COR-L47 (cell line): ENCODE measurements around the gene RPTOR.

Experiments used
- DNase-seq: peaks from one replicate; lab custom pipeline; 2025; lab: John Stamatoyannopoulos, UW

The RPTOR gene

DNA sequence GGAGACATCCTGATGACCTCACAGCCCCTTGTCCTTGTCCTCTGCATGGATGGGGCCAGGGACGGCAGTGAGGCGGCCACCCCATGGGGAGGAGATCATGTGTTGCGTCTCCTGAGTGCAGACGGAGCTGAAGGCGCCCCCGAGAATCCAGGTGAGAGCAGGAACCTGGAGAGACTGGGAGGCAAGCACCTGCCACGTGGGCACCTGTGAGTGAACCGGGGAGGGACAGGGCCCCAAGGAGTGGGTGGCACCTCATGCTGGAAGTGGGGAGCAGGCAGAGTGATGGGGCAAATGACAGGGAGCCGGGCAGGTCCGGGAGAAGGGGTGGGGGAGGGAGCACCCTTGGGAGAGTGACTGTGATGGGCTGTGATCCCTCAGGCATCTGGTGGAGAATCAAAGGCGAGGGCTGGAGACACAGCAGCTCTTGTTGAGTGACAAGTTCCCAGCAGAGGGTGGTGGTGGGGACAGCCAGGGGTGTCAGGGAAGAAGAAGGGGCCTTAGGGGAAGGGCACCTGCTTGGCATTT lies 272.7 kb downstream of the RPTOR start:
- no peak for DNase-seq

DNA sequence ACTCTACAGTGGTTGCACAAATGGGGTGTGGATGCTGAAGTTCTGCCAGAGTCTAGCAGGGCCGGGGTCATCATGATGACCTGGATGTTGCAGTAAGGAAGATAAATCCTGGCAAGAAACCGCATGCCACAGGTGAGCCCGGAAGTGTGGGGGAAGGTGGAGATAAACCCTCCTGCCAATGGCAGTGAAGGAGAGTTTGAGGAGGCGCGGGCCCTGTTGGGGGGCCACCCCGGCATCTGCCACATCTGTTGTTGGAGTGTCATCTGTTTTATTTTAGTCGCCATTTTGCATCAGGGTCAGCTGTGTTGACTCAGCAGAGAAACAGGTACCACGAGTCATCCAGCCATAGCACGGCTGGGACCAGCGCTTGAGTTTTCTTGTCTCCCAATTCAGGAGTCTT lies 273.2 kb downstream of the RPTOR start:
- no peak for DNase-seq

DNA sequence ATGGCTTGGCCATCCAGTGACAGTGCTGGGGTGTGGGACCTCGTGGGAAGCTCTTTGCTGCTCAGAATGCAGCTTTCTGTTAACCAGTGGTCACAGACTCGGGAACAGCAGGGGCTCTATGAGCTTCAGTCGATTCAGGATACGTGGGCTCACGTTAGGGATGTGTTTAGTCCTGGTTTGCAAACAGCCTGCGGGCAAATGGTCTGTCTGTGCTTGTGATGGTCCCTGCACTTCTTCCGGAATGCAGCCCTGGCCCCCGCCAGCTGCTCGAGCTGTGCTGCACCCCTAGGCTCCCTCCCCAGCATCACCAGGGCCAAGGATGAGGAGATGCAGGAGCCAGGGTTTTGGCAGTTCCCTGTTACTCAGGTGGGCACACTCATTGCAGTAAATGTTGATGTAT lies 274.2 kb downstream of the RPTOR start:
- DNase-seq: no peak

DNA sequence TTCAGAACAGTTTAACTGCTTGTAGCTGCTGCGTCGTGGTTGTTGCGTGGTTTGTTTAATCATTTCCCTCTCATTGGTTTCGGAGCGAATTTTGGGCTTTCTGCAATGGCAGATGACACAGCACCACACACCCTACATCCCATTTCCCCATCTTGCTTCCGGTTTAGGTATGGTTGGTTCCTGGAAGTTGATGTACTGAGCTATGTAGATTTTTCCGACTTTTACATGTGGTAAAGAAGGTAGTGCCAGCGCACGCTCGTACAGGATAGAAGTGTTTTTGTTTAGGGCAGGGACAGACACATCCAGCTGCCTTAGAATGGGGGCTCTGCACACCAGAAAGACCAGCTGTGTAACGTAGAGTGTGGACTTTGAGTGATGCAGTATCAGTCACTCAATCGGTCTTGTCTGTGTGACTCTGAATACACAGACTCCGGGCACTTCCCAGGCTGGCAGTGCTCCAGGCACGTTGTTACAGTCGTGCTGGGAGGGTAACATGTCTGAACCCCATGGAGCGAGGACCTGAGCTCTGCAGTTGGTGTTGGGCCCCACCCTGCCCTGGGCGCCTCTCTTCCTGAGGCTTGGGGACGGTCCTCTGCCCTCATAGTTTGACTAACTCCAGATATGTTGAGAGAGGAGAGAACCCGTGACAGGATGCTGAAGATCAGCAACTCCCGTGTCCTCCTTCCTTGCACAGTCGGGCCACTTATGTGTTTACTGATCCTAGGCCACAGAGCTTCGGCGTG lies 275.0 kb downstream of the RPTOR start:
- peak; percentile 68 for DNase-seq

DNA sequence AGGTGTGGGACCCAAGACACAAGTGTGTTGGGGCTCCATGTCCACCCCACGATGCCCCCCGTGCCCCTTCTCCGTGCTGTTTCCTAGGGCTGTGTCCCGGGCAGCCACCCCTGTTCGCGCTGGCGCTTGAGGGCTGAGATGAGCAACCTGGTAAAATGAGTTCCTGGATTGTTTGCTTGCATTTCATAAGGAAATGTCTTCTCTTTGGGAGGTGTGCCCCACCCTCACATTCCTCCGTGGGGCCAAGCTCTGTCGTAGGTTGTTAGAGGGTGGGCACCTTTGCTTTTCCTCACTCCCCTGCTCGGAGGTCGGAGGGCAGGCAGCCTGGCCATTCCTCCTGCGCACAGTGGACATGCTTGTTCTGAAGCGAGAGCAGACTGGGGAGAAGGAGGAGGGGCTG lies 275.7 kb downstream of the RPTOR start:
- DNase-seq: no peak

DNA sequence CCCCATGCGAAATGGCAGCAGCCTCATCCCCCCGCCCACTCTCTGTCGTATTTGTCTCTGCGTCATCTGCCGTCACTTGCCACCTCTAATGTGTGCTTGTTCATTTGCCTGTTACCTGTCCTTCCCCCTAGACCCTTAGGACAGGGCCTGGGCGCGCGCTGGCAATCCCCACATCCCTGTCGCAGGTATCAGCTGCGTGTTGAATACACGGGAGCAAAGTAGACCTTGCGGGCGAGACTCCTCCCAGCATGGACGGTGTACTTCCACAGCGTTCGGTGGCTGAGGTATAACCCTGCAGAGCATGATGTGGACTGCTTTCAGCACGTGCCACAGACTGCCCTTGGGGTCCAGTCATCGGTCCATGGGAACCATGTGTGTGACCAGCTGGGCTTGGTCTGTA lies 276.9 kb downstream of the RPTOR start:
- DNase-seq: no peak

DNA sequence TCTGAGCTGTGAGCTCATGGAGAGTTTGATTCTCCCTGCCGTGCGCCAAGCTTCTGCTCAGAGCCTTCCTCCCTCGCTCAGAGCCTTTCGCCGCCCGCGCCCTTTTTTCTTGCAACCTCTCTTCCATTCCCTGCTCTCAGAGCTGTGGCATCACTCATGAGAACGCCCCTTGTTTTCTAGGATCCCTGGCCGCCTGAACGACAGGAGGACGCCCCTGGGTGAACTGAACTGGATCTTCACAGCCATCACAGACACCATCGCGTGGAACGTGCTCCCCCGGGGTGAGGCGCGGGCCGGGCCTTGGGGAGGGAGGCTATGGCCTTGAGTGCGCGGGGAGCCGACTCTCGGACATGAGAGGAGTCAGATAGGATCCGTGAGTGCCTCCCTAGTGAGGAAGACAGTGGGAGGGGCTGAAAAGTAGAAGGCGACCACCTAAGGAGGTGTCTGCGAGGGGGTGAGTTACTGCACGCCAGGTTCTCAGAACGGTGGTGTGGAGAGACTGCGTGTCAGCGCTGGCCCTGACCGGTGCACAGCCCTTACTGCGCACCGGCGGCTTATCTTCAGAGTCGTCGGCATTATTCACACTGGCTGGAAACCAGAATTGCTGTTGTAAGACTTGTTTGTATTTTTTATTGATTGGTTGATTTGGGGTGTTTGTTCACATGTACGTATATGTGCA lies 277.5 kb downstream of the RPTOR start:
- DNase-seq: no peak

DNA sequence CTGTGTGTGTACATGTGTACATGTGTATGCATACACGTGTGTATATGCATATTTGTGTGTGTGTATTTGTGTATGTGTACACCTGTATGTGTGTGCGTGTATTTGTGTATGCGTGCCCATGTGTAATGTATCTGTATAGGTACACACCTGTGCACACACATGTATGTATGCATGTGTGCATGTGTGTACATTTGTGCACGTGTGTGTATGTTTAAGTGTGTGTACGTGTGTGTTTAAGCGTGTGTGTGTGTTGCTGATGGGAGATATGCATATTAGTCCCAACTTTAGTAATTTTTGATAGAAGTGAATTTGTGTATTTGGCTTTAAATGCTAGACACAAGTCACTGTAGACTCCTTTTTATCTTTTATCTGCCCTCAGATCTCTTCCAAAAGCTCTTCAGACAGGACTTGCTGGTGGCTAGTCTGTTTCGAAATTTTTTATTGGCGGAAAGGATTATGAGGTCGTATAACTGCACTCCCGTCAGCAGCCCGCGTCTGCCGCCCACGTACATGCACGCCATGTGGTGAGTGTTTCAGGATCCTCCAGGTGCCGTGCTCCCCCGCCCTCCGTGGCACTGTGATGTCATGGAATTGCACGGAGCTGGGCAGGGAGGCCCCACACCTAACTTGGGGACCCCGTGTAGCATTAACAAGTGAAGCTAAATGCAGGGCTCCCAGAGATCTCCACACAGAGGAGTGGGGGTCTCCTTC lies 278.2 kb downstream of the RPTOR start:
- DNase-seq: no peak

DNA sequence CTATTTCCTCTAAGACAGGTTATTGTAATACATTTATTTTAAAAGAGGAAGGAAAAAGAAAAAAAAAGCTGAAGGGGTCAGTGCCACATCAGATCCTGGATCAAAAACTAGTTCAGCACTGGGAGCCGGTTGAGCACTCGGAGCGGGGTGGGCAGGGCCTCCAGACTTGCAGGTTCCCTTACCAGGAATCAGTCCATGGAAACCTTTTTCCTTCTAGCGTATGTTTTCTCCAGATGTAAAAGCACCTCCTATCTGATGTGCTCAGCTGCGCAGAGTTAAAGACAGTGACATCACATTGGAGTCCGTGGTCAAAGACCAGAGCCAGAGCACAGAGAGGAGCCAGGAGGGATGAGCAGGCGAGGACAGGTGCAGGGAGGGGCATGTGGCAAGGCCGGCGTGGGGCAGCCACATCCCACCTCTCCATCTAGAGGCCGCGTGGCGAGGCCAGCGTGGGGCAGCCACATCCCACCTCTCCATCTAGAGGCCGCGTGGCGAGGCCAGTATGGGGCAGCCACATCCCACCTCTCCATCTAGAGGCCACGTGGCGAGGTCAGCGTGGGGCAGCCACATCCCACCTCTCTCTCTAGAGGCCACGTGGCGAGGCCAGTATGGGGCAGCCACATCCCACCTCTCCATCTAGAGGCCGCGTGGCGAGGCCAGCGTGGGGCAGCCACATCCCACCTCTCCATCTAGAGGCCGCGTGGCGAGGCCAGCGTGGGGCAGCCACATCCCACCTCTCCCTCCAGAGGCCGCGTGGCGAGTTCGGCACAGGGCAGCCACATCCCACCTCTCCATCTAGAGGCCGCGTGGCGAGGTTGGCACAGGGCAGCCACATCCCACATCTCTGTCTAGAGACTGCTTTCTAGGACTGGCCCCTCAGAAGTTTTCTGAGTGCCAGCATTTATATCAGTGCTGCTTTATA lies 280.2 kb downstream of the RPTOR start:
- no peak for DNase-seq

DNA sequence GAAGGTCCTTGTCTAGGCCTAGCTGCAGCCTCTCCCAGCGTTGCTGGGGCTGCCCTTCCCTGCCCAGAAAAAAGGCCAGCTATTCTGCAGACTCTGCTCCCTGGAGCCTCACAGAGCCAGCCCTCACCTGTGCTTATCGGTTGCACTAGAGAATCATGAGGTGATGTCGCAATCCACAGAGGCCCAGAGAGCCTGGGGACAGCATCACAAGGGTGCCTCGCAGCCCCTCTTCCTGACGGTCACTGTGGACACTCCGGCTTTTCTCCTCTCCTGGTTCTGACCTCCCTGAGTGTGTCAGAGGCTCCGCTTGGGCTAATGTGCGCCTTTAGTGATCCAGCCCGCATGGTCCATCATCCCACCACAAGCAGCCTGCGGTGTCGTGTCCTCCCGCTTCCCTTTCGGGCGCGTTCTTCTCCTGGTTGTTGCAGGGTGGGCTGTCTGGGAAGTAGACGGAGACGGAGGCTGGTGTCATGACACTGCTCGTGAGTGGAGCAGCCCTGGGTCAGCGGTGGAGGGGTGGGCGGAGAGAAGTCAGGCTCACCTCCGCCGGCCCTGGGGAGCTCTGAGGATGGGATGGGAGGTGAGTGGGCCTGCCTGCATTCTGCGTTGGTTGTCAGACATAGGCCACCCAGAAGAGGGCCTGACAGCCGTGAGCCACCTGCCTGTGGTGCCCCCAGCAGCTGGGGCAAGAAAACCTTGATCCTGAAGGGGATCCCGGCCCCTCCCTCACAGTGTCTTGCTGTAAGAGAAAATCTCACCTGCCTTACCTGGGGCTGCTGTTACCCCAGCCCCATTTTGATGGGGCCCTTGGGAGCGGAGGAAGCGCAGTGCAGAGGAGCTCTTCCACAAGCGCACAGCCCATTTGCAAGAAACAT lies 281.1 kb downstream of the RPTOR start:
- no peak for DNase-seq

DNA sequence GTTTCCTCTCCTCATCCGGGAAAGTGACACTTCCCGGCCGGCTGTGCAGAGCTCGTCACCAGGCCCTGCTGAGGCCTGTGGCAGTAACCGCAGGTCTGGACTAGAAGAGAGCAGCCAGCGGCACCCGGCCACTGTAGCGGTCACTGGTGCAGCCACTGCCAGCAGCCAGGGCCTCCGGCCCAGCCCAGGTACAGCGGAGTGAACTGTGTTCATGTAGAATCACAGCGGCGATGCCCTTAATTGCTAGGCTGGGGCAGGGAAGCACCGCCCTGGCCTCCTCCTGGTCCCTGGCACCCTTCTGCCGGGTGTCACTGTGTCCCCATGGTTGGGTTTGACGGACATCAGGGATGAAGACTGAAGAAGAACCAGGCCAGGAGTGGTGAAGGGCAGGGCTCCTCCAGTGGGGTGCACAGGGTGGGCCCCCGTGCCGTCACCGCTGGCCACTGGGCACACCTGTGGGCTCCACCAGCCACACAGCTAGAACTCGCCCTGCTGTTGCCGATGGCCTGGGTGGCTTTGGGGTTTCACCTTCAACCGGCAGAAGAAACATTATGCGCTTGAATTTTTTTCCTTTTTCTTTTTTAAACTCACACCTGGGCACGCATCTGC lies 281.8 kb downstream of the RPTOR start:
- no peak for DNase-seq

DNA sequence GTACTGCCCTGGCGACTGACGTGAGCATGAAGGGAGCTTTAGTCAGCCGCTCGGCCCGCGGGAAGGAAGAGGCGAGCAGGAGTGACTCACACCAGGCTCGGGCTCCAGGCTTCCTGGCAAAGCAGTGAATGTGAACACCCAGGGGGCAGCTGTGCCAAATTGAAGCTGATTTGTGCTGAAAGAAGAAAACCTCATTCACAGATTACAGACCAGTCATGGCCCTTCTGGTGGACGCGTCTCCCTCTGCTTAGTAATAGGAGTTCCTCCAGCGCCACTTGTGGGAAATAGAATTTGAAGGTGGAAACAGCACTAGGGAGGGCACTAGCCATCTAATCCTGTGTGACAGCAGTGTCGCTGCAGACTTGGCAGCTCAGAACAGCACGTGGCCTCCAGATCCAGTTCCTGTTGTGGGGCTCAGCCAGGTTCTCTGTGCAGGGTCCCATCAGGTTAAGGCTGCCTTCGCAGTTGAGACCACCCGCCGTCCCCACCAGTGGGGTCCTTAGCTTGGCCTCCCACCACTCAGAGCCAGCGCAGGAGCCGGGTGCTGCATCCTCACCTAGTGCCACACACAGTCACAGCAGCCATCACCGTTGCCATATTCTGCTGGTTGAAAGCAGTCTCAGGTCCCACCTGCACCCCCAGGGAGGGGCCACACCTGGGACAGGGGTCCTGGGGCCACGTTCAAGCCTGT lies 282.5 kb downstream of the RPTOR start:
- DNase-seq: no peak

DNA sequence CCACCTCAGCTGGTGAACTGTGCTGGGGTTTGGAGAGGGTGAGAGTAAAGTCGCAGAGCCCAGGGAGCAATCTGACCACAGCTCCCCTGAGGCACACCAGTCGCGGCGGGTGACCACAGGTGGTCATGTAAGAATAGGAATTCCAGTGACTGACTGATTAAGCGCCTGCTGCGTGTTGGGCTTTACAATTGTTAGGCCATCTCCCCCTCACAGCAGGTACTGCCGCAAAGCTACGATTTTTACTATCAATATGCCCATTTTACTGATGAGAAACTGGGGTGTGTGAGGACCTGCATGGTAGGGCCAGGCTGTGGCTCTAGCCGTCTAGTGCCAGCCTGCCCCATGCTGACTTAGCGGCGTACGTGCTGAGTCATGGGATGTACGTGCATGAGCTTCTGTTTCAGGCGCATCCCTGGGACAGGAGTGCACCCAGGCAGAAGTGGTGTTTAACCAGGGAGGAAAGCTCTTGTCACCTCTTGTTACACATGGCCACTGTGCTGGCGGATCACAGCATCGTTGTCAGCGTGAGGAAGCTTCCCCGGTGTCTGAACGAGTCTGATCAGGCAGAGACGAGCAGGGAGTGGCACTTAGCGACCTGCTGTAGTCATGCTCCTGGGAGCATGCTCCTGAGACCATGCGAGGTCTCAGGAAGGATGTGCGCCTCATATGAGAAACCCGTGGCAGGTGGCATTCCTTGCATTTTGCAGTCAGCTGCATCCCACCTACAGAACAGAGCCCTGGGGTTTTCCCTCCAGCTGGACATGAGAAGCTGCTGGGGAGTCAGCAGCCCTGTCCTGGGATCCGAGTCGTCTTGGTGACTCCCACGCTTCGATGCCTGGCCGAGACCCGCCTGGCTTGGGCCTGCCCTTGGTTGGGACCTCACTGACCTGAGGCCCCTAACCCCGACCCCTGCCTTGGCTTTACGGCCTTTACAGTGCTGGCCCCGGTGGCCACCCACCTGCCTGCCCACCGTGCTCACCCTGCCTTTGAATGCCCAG lies 283.3 kb downstream of the RPTOR start:
- no peak for DNase-seq

DNA sequence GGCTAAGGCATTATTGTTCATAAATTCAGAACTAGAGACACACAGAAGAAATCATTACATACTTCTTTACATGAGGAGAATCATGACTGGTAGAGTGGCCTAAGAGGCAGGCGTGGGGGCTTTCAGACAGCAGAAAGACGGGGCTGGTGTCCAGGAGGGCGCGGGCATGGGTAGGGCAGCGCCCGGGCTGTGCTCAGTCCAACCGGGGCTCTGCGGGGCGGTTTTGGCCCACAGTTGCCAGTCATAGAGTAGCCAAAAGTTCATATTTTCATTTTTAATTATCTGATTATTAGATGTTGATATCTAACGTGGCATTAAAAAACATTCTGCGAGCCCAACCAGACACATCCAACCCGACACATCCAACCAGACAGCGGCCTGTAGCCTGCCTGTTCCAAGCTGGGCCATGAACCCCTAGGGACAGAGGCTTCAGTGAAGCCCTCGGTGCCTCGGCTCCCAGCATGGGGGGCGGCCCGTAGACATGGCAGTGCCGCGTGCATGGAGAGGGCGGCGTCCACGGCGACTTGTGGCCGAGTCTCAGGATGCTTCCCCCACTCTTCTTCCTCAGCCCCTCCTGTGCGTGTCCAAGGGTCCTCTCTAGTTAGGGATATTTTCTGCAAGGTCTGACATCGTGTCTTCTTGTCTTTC lies 284.7 kb downstream of the RPTOR start:
- DNase-seq: no peak

DNA sequence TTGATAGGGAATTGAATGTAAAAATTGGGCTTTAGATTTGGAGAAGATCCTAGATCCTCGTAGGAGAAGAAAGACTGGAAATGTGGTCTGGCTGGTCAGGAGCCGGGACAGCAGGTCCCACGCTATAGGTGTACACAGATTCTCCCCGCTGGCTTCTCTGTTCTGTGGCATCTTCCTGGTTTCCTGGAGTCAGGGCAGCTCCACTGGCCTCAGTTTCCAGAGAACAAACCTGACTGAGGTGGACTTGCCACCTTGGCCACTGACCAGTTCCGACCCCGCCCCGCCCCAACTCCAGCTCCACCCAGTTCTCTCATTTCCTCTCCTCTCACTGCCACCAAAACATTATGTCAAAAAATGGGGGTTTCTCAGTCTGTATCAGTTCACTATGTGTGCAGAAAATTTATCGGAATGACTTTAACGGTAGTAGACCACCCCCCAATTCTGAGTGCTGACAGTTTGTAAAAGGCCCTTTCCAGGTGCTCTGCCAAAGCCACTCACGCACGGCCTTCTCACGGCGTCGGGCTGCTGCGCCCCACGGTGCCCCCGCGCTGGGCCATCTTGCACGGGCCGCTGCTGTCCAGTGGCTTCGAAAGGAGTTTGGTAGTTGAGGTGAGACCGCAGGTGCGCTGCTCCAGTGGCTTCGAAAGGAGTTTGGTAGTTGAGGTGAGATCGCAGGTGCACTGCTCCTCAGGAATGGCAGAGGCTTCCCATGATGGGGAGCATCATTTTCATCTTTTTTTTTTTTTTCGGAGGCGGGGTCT lies 285.6 kb downstream of the RPTOR start:
- no peak for DNase-seq

DNA sequence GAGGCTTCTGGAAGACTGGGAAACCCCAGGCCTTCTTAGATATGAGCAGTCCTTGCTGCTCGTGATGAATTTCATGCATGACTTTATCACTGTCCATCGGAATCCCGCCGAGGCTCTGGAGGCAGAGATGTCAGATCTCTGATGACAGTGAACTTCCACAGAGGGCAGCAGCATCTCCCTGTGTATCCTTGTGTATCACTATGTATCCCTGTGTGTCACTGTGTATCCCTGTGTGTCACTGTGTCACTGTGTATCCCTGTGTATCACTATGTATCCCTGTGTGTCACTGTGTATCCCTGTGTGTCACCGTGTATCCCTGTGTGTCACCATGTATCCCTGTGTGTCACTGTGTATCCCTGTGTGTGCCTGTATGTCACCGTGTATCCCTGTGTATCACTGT lies 286.9 kb downstream of the RPTOR start:
- DNase-seq: no peak

DNA sequence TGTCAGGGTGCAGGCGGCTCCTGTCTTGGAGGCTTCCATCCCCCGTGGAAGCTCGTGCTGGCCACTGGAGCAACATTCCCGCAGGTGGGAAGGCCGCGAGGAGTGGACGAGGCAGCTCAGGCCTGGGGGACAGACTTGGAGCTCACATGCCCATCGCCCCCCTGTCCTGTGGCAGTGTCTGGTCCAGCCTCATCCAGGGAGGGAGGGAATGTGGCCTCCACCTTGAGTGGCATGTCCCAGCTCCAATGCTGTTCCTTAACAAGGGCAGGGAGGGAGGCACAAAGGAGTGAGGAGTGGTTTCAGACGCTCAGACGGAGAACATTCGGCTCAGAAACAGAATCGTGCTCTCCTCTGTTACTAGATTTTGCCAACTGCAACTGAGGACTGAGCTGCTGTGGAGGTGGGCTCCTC lies 287.6 kb downstream of the RPTOR start:
- DNase-seq: peak; percentile 76
